Activated CD8-positive, alpha-beta T cell treated with anti-CD3 and anti-CD28 coated beads for 36 hours (primary cell): ENCODE results near the gene LARGE1. TPM values are rescaled to one million over a fixed set of nuclear protein-coding genes. Genes with fewer than 3 reads are reported as not detected.

Source experiments
- ATAC-seq: fragments of 200-7000 bp; cut with Tn5 transposase; one replicate; pipeline ENCODE4 v1.10.0; 2021; ENCODE audit warnings: mild to moderate bottlenecking, moderate library complexity
- CTCF ChIA-PET: fragments of 350-600 bp; sonication (Branson Sonifier 250); formaldehyde crosslinking; loops from one replicate; lab custom pipeline; 2021; ENCODE audit warnings: antibody characterized with exemption; lab: Charles Lee
- POLR2A ChIA-PET: fragments of 350-600 bp; sonication (Branson Sonifier 250); formaldehyde crosslinking; loops from one replicate; lab custom pipeline; 2021; ENCODE audit warnings: antibody characterized with exemption; lab: Charles Lee
- DNase-seq: peaks from one replicate; pipeline ENCODE4 v3.0.0-alpha.2; 2020
- H3K27ac Mint-ChIP-seq: one replicate; pipeline ENCODE4 v1.8.0; 2021; ENCODE audit warnings: mild to moderate bottlenecking, mixed read lengths
- H3K27me3 Mint-ChIP-seq: one replicate; pipeline ENCODE4 v1.8.0; 2021; ENCODE audit warnings: mixed read lengths
- H3K36me3 Mint-ChIP-seq: one replicate; pipeline ENCODE4 v1.8.0; 2021; ENCODE audit warnings: low read depth, mixed read lengths
- H3K4me1 Mint-ChIP-seq: one replicate; pipeline ENCODE4 v1.8.0; 2021; ENCODE audit warnings: low read depth, mixed read lengths
- H3K4me3 Mint-ChIP-seq: one replicate; pipeline ENCODE4 v1.8.0; 2021; ENCODE audit warnings: mild to moderate bottlenecking, moderate library complexity, mixed read lengths
- H3K9me3 Mint-ChIP-seq: one replicate; pipeline ENCODE4 v1.8.0; 2021; ENCODE audit warnings: mixed read lengths
- CTCF ChIP-seq: fragments of 200-600 bp; IDR thresholded peaks from one replicate; pipeline ENCODE4 v1.8.0; 2022; ENCODE audit warnings: antibody characterized with exemption, mild to moderate bottlenecking
- intact Hi-C: fragments of 100-400 bp; cut with micrococcal nuclease; formaldehyde crosslinking; loops from one replicate; pipeline ENCODE4 v1.10.0; 2022
- total RNA-seq, 2 experiments: library from RNA; stranded (reverse); gene quantifications; one replicate each; pipeline ENCODE4 v1.2.3, GENCODE V29; 2021

Gene LARGE1
- total RNA-seq, 2 experiments from 2014 or later = 0.31 to 0.32 TPM

DNA sequence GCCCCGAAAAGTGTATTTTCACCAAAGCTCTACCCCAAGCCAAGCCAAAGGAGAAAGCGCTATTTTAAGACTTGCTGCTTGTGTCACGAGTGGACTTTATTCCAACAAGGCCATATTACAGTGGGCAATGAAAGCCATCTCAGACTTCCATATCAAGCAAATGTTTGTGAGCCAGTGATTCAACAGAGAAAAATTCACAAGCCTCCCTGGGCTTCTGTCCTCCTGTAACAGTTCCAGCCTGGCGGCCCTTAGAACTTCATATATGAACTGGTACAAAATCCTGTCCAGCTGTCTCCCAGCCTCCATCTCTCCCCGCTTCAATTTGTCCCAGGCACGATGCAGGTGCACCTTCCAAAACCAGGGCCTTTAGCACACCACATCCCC, 11.2 kb downstream of the LARGE1 start:
- TF ChIP-seq CTCF = no peak
- Mint-ChIP-seq H3K4me3 (no peak overlapping the region), H3K9me3 (peaks cover 2% of the 10 kb centered on the region), H3K27ac (no peak overlapping the region), H3K27me3 (peaks cover 6% of the 10 kb centered on the region), H3K36me3 (no peaks in the 10 kb centered on the region), H3K4me1 (no peaks in the 10 kb centered on the region)
- intact Hi-C loops = no loop called here
- ATAC-seq (no peak), DNase-seq (no peak)
- ChIA-PET CTCF (interaction anchor here (0.9 kb wide), 1 partner anchor 9 kb away, joined by 3 read pairs; no protein-coding TSS in a partner anchor), POLR2A (no interaction called here)

DNA sequence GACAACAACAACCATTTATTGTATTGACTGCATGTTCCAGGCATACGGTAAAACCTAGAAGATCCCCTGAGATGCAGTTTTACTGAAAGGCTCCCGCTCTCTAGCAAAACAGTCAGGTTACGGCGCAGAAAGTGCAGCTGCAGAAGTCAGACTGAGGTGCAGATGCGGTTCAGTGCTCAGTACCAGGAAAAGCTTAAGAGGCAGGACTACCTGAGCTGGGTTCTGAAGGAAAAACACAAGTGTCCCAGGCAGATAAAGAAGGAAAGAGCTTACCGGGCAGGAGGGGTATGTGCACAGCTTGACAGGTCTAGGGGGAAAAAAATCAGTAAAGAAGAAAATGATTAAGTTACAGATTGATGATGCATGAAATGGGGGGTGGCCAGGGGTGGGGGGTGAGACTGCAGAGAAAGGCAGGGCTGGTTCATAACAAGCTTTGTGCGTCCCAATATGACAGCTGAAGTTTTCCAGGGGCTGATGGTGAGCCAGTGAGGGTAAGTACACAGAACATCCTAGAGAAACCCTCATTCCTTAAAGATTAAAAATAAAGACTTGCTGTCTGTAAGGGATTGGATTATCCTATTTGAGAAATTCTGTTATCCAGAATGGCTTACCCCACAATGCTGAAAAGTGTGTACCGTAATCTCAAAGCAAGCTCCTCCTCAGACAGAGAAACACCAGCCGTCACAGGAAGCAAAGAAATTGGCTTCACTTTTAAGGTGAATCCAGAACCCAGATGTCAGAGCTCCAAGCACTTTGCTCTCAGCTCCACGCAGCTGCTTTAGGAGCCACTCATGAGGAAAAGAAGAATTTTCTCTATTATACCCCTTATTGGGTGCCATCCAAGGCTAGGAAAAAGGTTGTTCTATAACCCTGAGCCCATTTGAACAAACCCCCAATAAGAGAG, 11.9 kb downstream of the LARGE1 start:
- Mint-ChIP-seq H3K4me3 (no peak overlapping the region), H3K4me1 (no peaks in the 10 kb centered on the region), H3K27me3 (peaks cover 4% of the 10 kb centered on the region), H3K36me3 (no peaks in the 10 kb centered on the region), H3K9me3 (no peaks in the 10 kb centered on the region), H3K27ac (no peak overlapping the region)
- ChIA-PET POLR2A (no interaction called here), CTCF (interaction anchor here (0.9 kb wide), 1 partner anchor 8 kb away, joined by 3 read pairs; no protein-coding TSS in a partner anchor)
- DNase-seq (no peak), ATAC-seq (no peak)
- no peak for TF ChIP-seq CTCF
- intact Hi-C loops = no loop called here

DNA sequence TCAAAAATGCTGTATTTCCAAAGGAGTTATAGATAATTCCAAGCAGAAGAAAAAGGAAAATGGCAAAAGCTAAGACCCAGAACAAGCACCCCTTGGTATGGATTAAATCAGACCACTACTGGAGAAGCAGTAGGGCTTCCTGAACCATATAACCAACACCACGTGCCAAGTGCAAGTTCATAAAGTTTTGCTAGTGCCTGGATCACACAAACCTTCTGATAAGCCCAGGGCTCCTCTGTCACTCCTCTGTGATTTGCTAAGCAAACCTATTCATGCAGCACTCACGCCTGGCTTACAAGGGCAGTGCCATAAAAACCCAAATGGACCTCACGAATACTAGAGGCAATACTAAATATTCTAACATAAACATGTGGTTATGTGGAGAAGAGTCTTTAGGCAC, 13.3 kb downstream of the LARGE1 start:
- H3K4me3 Mint-ChIP-seq = no peak overlapping the region
- ATAC-seq = no peak
- no peaks in the 10 kb centered on the region for H3K4me1 Mint-ChIP-seq
- H3K27ac Mint-ChIP-seq = no peak overlapping the region
- no peak for TF ChIP-seq CTCF
- H3K36me3 Mint-ChIP-seq = no peaks in the 10 kb centered on the region
- no peaks in the 10 kb centered on the region for H3K9me3 Mint-ChIP-seq
- DNase-seq = no peak
- intact Hi-C loops = no loop called here
- CTCF ChIA-PET = no interaction called here
- H3K27me3 Mint-ChIP-seq = peaks cover 4% of the 10 kb centered on the region
- POLR2A ChIA-PET = no interaction called here

DNA sequence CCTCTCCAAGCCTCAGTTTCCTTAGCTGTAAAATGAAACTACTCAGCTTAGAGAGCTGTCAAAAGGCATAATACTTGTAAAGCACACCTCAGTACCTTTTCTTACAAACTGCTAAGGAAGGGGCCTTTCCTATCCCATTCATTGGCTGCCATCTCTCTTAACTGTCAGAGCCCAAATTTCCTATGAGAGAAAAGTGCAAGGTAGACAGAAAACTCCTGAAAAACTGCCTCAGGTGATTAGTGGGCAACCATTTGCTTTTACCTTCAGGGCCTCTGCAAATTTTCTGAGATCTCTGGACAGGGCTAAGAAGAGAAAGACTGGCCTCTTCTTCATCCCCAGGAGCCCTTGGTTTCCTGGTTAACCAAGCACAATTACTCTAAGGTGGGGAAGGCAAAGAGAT, 13.8 kb downstream of the LARGE1 start:
- H3K27me3 Mint-ChIP-seq = peaks cover 4% of the 10 kb centered on the region
- DNase-seq = no peak
- ChIA-PET POLR2A (no interaction called here), CTCF (no interaction called here)
- H3K36me3 Mint-ChIP-seq = no peaks in the 10 kb centered on the region
- H3K4me3 Mint-ChIP-seq = no peak overlapping the region
- intact Hi-C loops = no loop called here
- no peaks in the 10 kb centered on the region for H3K9me3 Mint-ChIP-seq
- no peaks in the 10 kb centered on the region for H3K4me1 Mint-ChIP-seq
- no peak for ATAC-seq
- no peak for TF ChIP-seq CTCF
- no peak overlapping the region for H3K27ac Mint-ChIP-seq

- H3K27me3 Mint-ChIP-seq = no peaks in the 10 kb centered on the region
These were observed 17.3 kb downstream of the LARGE1 start for GRCh38 chr22:33903012-33903411.

More at GRCh38 chr22:33903012-33903411, 17.3 kb downstream of the LARGE1 start:
- no peak for TF ChIP-seq CTCF
- intact Hi-C loops = no loop called here
- Mint-ChIP-seq H3K36me3 (no peaks in the 10 kb centered on the region), H3K4me3 (no peak overlapping the region), H3K27ac (no peak overlapping the region), H3K4me1 (no peaks in the 10 kb centered on the region), H3K9me3 (no peaks in the 10 kb centered on the region)
- ChIA-PET CTCF (no interaction called here), POLR2A (no interaction called here)
- no peak for ATAC-seq
- DNase-seq = no peak
